HepG2 (cell line): ENCODE measurements around the gene CTXN1. TPM values are rescaled to one million over a fixed set of nuclear protein-coding genes. Genes with fewer than 3 reads are reported as not detected.

ENCODE experiments used
- ADNP ChIP-seq: sonication (generic); formaldehyde crosslinking; IDR thresholded peaks from 2 replicates; pipeline ENCODE4 v1.4.0; 2020; ENCODE audit warnings: missing genetic modification reagents
- BRF2 ChIP-seq: sonication (generic); formaldehyde crosslinking; IDR thresholded peaks from 2 replicates; pipeline ENCODE4 v1.8.1; 2022; ENCODE audit warnings: mild to moderate bottlenecking, missing genetic modification reagents
- FLYWCH1 ChIP-seq: sonication (generic); formaldehyde crosslinking; IDR thresholded peaks from 2 replicates; pipeline ENCODE4 v1.8.1; 2023; ENCODE audit warnings: mild to moderate bottlenecking, missing genetic modification reagents
- HDAC1 ChIP-seq: sonication (generic); formaldehyde crosslinking; IDR thresholded peaks from 2 replicates; pipeline ENCODE4 v1.5.1; 2020; ENCODE audit warnings: mild to moderate bottlenecking, missing genetic modification reagents
- HIVEP1 ChIP-seq: sonication (generic); formaldehyde crosslinking; IDR thresholded peaks from 2 replicates; pipeline ENCODE4 v1.4.0; 2020; ENCODE audit warnings: mild to moderate bottlenecking, missing genetic modification reagents
- HOXD1 ChIP-seq: sonication (generic); formaldehyde crosslinking; IDR thresholded peaks from 2 replicates; pipeline ENCODE4 v1.5.0; 2020; ENCODE audit warnings: missing genetic modification reagents
- KDM4B ChIP-seq: sonication (generic); formaldehyde crosslinking; IDR thresholded peaks from 2 replicates; pipeline ENCODE4 v1.4.0; 2020; ENCODE audit warnings: missing genetic modification reagents
- MTF1 ChIP-seq: sonication (generic); formaldehyde crosslinking; IDR thresholded peaks from 2 replicates; pipeline ENCODE4 v1.5.0; 2020; ENCODE audit warnings: missing genetic modification reagents
- MXD3 ChIP-seq: IDR thresholded peaks from 2 replicates; pipeline ENCODE4 v1.6.1; 2016; ENCODE audit warnings: mild to moderate bottlenecking, missing biosample characterization, missing genetic modification reagents
- MYNN ChIP-seq: sonication (generic); formaldehyde crosslinking; IDR thresholded peaks from 2 replicates; pipeline ENCODE4 v1.4.0; 2020; ENCODE audit warnings: mild to moderate bottlenecking, low read depth, missing genetic modification reagents
- NFE2L2 ChIP-seq: fragments of 150-350 bp; IDR thresholded peaks from 2 replicates; pipeline ENCODE4 v1.6.1; 2014; ENCODE audit warnings: low read length
- SIX1 ChIP-seq: sonication (generic); formaldehyde crosslinking; IDR thresholded peaks from 2 replicates; pipeline ENCODE4 v1.4.0; 2020; ENCODE audit warnings: missing genetic modification reagents, borderline replicate concordance
- SNAPC4 ChIP-seq: sonication (generic); formaldehyde crosslinking; IDR thresholded peaks from 2 replicates; pipeline ENCODE4 v1.4.0; 2020; ENCODE audit warnings: mild to moderate bottlenecking, missing genetic modification reagents
- THAP7 ChIP-seq: sonication (generic); formaldehyde crosslinking; IDR thresholded peaks from 2 replicates; pipeline ENCODE4 v1.8.1; 2023; ENCODE audit warnings: mild to moderate bottlenecking, missing genetic modification reagents
- ZFX ChIP-seq: sonication (generic); formaldehyde crosslinking; IDR thresholded peaks from 2 replicates; pipeline ENCODE4 v1.4.0; 2020; ENCODE audit warnings: mild to moderate bottlenecking, low read depth, missing genetic modification reagents, moderate library complexity
- ZNF12 ChIP-seq: sonication (generic); formaldehyde crosslinking; IDR thresholded peaks from 2 replicates; pipeline ENCODE4 v1.5.0; 2020; ENCODE audit warnings: missing genetic modification reagents
- ZNF329 ChIP-seq: sonication (generic); formaldehyde crosslinking; IDR thresholded peaks from 2 replicates; pipeline ENCODE4 v1.9.0; 2021; ENCODE audit warnings: low read depth, mild to moderate bottlenecking, missing genetic modification reagents
- ZNF431 ChIP-seq: sonication (generic); formaldehyde crosslinking; IDR thresholded peaks from 2 replicates; pipeline ENCODE4 v1.9.0; 2022; ENCODE audit warnings: missing genetic modification reagents, low read depth, mild to moderate bottlenecking, borderline replicate concordance
- ZNF687 ChIP-seq: sonication (generic); formaldehyde crosslinking; IDR thresholded peaks from 2 replicates; pipeline ENCODE4 v1.5.1; 2020; ENCODE audit warnings: mild to moderate bottlenecking, missing genetic modification reagents, moderate library complexity
- polyA plus RNA-seq, 8 experiments: library from polyadenylated mRNA; depleted of rRNA in 3 of 8; stranded (reverse) in 7 of 8; unstranded in 1 of 8; fragments of >200 nt; fragmentation: Illumina TruSeq in 4 of 8; extraction: Trizol in 4 of 8; gene quantifications; 2 replicates each; pipeline versions ENCODE4 v1.2.1 to v1.2.3, GENCODE V29; 2011 to 2016; ENCODE audit warnings: low read depth in 4 of 8, missing spikeins in 1 of 8, mixed read lengths in 1 of 8; ENCODE audit not compliant: insufficient read depth in 1 of 8
- total RNA-seq, 5 experiments: library from RNA; depleted of rRNA; stranded (reverse); fragments of >200 nt; fragmentation: Illumina TruSeq; extraction: Trizol; gene quantifications; 2 replicates each; pipeline ENCODE4 v1.2.3, GENCODE V29; 2016; ENCODE audit warnings: low read depth in 1 of 5

CTXN1 gene
- total and polyA plus RNA-seq, 2 of the 13 experiments (the other 11 are each of a cell fraction or from before 2014, with no cell fraction given), result 0.11 TPM; not detected in 1

GRCh38 chr19:7888145-7888825, 37.6 kb downstream of the CTXN1 start, which contains the start of gene LRRC8E (continued):
- TF ChIP-seq SNAPC4 (CRISPR knock-in tag), result no peak
- no peak for TF ChIP-seq ZNF12
- TF ChIP-seq MTF1, result no peak
- no peak; the same call in 1 of the 2 replicates for TF ChIP-seq MYNN (CRISPR knock-in tag)
- no peak for TF ChIP-seq ZNF329 (CRISPR knock-in tag)
- peak; percentile 21; the same call in 1 of the 2 replicates for TF ChIP-seq ZNF431 (CRISPR knock-in tag)
- TF ChIP-seq THAP7 (CRISPR knock-in tag), result no peak
- TF ChIP-seq BRF2, result no peak
- TF ChIP-seq ADNP (CRISPR knock-in tag), result no peak
- peak; percentile 67; the same call in 1 of the 2 replicates for TF ChIP-seq HIVEP1 (CRISPR knock-in tag)
- TF ChIP-seq ZNF687 (CRISPR knock-in tag), result peak; percentile 81
- TF ChIP-seq HDAC1, result peak; percentile 39; the same call in 1 of the 2 replicates
- TF ChIP-seq KDM4B (CRISPR knock-in tag), result no peak
- TF ChIP-seq MXD3 (CRISPR knock-in tag), result peak; percentile 89
- peak; percentile 91 for TF ChIP-seq ZFX (CRISPR knock-in tag)
- TF ChIP-seq HOXD1 (CRISPR knock-in tag), result no peak
- TF ChIP-seq SIX1, result no peak
- TF ChIP-seq FLYWCH1 (CRISPR knock-in tag), result no peak
- no peak for TF ChIP-seq NFE2L2
